HG03432 (cell line): ENCODE data around the gene STK24.

Experiments used
- ATAC-seq: cut with Tn5 transposase; IDR thresholded peaks from one replicate; pipeline ENCODE4 v1.9.1; 2021; ENCODE audit warnings: mild to moderate bottlenecking, moderate library complexity; ENCODE audit not compliant: unreplicated experiment

The STK24 gene

DNA sequence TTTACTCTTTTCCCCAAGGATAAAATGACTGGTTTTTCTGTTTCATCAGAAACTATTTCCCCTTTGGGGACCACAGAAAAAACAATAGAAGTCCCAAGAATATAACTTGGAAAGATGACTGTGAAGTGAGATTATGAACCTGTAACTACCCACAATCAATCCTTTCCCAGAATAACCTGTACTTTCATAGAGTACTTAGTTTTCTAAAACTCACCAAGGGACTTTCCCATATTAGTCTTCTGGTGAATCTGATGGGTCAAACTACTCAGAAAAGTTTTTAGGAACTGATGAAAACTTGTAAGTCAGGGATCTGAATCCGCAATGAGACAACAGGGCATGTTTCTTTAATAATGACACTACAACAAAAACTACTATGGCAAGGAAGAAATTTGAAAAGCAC lies 62.6 kb downstream of the STK24 start:
- ATAC-seq = no peak

DNA sequence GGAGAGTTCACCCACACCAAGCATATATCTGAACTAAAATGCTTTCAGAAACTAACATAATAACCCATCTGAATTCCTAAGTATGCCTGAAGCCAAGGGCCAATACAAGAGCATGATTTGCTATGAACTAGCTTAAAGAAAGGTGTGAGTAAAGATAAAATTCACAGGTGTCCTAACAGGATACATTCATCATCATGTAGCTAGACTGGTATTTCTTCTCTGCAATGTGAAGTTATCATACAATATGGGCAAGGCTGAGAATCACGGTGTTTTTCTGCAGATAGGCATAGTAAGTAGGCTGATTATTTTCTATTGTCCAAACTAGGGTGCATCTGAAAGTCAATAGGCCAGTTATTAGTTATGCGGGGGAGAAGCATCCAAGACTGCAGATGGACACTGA lies 63.1 kb downstream of the STK24 start:
- no peak for ATAC-seq

DNA sequence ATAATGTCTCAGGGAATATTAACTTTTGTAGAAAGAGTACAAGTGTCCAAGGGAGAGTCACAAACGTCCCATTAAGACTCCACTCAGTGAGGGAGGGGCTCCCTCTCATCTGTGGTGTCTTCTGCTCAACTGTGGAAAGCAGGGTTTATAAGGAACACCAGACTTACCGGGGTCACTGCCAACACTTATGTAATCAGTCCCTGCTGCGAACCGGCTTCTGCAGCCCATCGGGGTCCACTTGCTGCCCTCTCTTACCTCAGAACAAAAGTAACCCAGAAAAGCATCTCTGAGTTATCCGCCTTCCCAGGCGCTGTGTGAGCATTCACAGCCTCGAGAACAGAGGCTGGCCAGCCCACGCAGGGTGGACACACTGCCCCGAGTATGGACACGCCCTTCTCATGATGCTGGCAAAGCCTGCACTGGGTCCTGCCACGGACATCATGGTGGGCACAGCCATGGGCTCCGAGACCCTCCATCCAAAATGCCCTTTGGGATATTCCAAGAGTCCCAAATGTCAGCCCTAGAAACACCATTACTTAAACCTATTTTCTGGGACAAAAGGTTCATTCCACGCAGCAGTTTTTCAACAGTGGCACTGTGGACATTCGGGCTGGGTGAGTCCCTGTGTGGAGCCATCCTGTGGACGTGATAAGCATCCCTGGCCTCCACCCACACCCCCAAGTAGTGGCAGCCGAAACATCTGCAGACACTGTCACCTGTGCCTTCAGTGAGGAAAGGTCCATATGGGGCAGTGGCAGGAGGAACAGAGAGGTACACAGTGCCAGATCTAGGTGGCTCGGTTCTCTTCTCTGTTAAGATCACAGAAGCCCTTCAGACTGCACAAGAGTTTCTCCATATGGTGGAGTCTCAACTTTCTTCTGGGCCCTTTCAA lies 63.9 kb downstream of the STK24 start:
- no peak for ATAC-seq

DNA sequence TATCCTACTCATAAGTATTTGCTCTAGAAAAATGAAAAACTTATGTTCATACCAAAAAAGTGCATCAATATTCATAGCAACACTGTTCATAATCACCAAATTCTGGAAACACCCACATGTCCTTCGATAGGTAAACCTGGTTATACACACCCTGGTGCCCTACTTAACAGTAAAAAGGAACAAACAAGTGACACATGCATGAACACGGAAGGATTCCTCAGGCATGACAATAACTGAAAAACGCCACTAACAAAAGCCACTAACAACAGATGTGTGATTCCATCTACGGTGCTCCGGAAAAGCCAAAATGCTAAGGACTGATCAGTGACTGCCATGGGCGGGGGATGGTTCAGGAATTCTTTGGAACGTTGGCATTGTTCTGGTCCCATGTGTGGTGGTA lies 65.5 kb downstream of the STK24 start:
- no peak for ATAC-seq

DNA sequence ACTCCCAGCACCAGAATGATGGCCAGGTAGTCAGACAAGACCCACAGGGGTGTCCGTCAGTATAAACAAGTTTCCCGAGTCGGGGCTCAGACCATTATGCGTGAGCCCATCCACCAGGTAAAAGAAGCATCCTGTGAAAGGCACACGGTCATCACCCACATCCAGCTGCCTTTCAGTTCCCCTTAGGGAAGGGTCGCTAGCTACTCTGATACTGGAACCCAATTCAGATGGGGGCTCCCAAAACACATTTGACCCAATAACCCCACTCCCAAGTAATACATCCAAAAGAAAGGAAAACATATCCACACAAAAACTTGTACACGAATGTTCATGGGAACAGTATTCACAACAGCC lies 66.8 kb downstream of the STK24 start:
- no peak for ATAC-seq

DNA sequence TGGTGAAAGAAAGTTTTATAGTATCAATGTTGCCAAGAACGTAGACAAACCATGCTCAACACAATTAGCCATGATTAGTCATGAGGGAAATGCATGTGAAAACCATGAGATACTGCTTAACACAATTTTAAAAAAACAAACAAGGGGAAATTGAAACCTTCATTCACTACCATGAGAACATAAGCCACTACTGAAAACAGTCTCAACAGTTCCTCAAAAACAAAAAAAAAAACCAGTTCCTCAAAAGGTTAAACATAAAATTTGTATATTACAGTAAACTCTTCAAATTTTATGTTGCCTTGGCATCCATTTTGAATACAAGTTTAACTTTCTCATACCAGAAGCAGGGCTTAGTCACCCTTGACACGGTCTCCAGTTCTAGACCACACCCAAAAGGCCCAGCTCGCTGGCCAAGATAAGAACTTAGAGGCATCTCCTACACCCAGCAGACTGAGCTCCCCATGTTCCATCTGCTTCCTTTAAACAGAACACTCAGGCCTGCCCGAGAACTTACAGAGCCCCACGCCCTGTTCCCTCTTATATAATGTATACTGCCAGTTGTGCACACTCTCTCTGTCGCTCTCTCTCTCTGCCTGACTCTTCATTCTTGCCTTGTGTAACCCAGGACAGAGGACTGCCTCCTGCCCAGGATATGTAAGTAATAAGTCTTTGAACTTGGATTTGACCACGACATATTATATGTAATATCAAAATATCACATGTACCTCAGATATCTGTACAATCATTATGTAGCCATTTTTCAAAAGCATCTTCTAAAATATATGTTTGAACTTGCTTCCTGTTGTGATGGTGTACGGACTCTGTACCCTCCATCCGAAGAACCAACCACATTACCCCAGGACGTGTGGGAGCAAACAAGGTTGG lies 67.4 kb downstream of the STK24 start:
- ATAC-seq = peak; percentile 52

DNA sequence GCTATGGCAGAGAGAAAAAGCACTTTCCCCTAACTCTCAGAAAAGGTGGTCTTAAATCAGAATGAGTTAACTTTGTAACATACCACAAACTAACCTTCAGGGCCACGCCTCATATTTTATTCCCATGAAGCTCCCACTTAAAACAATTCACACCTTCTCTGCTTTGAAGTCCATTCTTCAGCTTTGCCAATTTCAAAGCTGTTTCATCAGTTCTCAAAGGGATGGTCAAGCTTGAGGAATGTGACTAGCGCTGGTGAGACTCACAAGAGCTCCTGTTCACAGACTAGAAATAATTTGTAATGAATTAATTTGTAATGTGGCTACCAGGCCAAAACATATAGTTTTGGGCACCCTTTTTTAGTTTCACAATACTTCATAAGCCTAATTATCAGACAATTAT lies 68.2 kb downstream of the STK24 start:
- no peak for ATAC-seq

DNA sequence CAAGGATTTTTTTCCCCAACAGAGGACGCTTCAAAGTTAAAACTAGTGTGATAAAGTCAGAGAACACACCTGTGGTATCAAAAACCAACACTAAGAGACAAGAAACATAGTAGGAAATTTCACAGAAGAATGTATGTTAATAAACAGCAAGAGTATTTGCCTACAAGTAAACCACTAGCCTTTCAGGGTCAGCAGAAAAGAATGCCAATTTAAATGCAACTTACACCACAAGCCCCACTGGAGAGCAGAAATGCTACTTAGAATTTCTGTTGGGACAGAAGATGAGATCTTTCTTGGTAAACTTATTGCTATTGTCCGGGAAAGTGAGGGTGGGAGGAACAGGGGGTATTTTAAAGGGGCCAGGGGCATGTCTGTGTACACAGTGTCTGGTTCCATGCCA lies 68.6 kb downstream of the STK24 start:
- ATAC-seq = no peak

DNA sequence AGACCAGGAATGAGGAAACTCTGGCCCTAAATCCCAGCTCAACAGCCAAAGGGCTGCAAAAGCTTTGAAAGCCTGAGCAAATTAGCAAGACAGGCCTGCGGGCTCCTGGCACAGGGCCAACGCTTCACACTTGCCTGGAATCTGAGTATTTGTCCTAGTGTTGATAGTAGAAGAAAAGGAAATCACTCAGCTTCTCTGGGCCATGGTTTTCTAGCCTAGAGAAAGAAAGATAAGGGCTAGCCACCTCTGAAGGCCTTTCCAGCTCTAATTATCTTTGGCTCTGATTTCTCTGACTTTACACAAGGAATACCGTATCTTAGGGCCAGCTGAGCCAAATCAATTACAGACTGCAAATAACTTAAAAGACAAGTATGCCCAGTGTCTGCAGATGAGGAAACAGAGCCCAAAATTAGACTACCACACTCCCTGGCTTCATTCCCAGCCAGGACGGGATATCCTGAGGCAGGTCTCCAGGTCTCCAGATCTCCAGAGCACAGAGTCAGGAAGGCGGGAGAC lies 69.6 kb downstream of the STK24 start:
- ATAC-seq = no peak

DNA sequence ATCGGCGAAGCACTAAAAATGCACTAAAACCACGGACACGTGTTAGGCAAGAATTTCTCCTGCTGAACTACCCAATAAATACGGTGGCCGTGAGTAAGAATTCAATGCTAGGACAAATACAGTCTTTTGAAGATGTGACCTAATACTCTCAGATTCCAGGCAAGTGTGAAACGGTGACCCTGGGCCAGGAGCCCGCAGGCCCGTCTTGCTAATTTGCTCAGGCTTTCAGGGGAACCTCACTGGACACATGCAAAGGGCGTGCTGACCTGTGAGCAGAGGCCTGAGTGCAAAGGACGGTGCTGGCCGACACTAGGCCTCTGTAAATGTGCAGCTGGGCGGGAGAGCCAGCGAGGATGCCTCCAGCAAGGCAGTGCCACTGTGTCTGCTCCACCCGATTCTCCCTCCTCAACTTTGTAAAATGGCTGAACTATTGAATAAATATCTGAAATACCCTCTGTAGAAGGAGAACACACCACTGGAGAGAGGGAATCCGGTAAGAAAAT lies 70.1 kb downstream of the STK24 start:
- ATAC-seq = no peak

DNA sequence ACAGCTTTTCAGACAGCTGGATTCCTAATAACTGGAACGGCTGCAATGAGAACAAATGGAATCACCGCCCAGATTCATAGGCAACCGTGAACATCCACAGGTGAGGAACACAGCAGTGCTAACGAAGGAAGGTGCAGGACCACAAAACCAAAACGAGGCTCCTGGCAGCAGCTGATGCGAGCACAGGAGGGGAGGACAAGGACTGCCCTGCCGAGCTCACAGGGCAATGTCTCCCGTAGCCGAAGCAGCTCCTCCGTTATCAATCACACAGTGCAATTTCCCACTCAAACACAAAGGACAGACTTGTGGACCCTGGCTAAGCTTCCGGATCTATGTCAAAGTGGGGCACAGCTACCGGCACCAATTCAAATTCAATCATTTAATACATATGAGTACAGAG lies 70.6 kb downstream of the STK24 start:
- ATAC-seq = no peak

DNA sequence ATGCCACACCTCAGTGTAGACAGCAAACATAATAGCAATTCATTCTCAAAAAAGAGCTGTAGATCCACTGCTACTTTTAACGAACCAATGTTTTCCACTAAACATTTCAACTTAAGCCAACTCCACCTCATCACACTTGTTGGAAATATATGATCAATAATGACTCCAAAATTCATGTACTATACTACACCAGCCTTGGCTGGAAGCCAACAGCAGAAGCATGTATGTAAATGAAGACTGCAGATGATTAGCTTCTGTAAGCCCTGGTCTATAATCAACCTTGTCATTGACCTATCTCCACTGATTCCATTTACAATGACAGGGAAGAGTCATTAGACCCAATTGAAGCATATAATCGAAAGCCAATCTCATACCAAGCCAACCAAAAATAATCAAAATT lies 71.7 kb downstream of the STK24 start:
- ATAC-seq = no peak

DNA sequence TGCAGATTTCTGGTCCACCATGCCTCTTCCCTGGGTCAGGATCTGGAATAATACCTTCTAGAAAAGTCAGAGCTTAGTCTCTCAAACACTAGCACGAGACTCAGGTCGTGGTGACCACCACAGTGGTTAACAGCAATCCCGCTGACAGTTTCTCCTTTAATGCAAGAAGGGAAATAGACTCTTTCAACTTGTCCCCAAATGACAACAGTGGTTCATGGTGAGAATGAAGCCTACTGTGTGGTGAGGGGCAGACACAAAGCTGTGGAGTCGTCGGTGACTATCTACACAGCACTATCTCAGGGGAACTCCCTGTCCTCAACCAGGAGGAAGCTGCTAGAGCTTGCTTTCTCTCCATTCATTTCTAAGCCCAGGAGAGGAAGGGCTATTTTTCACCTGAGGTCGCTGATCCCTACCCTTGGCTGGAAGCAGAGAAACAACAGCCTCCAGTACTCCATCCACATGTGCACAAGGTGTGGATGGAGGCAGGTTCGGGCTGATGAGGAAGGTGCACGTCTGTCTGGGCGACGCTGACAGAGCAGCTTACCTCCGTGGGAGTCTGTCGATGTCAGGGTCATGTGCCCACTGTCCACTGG lies 72.4 kb downstream of the STK24 start:
- peak; percentile 53 for ATAC-seq

DNA sequence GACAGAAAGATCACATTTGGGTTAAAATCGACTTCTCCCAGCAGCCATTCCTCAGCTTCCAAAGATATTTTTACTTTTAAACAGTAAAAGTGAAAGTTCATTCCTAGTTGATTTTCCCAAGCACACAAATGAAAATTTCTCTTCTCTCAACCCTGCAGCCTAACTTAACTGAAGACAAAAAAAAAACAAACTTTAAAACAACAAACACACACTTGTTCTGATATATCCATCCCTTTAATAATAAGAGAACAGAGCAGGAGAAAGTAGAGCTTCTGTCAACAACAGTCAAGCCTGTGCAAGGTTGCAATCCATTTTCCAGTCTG lies 72.9 kb downstream of the STK24 start:
- ATAC-seq = no peak

DNA sequence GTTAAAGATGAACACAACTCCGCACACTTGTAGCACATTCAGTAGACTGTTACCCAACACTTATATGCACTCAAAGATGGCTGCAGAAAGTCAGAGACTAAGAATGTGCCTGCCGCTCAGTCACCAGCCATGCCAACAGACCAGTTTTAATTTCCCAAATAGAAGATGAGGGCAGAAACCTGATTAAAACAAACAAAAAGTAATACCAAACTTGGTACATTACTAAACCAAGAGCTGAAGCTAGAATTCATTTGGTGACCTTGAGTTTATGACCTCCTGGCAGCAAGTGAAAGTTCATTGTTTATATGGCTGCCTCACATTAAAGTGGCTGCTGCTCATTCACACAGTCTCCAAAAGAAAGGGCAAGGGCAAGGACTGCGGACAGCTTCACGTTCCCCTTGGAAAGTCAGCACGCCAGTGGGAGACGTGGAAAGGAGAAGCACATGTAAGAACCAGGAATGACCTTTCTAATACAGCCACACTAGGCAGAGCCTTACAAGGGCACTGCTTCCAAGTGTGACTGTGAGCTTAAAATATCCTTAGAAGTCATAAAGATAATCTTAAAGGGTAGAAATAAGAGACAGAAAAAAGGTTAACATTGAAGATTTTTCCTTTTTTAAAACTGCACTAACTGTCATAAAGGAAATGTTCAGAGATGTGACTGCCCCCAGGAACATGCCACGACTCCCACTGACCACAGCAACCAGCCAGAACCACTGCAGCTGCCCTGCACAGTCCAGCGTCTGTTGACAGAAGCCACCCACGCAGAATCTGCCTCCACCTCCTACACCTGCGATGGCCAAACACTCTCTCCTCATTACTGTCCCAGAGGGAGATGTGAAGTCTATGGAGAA lies 73.5 kb downstream of the STK24 start:
- ATAC-seq = no peak

DNA sequence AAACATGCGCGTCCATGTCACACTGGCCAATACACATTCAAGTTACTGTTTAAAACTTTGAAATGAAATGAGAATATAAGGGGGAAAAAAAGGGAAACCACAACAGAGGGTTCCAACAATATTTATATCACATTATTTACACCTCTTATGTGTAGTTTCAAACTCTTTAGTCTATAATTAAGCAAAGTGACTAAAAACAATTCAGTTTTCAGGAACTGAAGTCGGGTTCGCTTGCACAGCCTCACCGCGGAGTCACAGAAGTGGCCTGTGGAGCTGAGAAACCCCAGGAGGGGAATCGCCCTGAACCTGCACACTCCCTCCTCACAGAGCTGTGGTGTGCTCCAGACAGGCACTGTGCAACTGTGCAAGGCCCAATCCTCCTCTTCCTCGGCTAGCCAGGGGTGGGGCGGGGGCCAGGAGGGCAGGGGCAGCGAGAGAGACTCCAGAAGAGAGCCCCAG lies 75.9 kb downstream of the STK24 start:
- ATAC-seq = peak; percentile 86

DNA sequence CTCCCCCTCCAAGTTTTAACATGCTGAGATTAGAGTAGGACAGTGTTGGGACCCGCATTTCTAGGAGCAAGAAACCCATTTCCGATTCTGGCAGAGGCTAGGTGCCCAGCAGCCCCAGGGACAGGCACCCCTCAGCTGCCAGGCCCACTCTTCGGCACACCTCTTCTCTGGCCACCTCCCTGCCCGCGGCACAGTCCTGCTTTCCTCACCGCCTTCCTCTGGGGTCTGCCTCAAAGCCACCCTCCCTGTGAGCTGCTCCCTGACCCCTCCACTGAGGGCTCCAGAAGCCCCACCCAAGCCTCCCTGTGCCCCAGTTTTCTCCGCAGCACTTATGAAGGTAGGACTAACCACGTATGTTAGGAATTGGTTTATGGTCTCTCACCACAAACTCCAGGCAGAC lies 79.9 kb downstream of the STK24 start:
- ATAC-seq = no peak

DNA sequence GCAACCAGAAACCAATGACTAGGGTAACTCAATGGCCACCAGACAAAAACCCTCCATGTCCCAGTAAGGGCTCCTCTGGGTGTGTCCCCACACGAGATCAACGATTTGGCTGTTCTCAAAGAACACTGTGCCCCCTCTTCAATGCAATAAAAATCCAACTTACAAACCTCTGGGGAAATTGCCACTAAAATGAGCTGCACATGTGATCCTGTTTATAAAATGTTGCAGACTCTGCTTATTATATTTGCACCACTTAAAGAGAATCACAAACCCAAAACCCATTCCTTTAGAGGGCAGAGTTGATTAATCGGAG lies 80.5 kb downstream of the STK24 start:
- ATAC-seq = no peak

DNA sequence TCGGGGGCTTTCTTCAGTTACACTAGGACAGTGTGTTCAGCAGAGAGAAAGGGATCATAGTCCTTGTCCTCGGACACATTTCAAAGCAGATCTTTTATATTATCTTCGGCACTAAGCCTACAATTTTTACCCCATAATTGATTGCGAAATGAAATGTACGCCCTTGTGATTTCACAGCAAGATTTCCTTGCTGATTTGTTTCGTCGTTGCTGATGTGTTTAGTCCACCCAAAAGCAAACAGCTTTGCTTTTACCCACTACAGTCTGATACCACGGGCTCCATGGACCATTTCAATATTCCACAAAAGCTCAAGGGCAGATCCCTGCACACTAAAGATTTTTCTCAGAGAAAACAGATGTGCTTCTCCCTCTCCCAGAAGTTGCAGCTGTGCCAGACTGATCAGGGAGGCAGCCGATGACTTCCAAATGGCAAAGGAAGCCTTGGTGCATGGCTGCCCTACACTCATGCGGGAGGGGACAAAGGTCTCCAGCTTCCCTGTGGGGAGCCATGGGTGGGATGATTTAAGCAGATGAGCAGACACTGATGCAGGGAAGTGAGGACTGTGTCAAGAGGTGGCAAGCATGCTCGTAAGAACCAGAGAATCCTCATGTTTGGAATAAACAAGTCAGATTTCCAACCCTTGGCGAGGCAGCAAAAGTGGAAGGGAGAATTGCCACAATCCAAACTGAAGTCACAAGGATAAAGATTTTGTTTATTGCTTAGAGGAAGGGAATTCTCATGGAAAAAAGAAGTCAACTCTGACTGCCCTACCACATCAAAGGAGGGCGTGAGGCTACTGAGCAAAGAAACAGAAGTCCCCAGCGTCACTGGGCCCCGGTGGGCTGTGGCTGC lies 81.1 kb downstream of the STK24 start:
- ATAC-seq = no peak

DNA sequence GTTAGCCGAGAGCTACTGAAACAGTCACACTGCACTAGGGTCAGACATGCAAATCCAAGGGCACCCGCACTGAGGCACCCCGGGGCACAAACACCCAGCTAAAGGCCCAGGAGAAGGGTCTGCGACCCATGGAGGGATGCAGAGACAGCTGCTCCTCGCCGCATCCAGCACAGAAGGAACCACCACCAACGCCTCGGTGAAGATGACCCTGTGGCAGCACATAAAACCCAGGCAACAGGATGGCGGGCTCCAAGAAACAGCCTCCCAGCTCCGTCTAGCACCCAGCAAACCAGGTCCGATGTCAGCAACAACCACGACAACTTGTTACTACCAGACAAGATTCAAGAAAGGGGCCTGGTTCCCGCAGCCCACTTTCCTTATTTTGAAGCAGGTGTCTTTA lies 82.1 kb downstream of the STK24 start:
- ATAC-seq = no peak
